GM18499 (cell line): Measurements from ENCODE around the gene KTN1.

Source experiments
- ATAC-seq: cut with Tn5 transposase; IDR thresholded peaks from one replicate; pipeline ENCODE4 v1.9.1; 2021; ENCODE audit warnings: moderate number of reproducible peaks; ENCODE audit not compliant: insufficient read depth, unreplicated experiment

The KTN1 gene

GRCh38 chr14:55707365-55707804, 127.4 kb downstream of the KTN1 start:
- ATAC-seq = no peak

GRCh38 chr14:55710506-55711041, 130.6 kb downstream of the KTN1 start:
- no peak for ATAC-seq

GRCh38 chr14:55711175-55711811, 131.3 kb downstream of the KTN1 start:
- no peak for ATAC-seq

GRCh38 chr14:55712491-55712890, 132.5 kb downstream of the KTN1 start:
- ATAC-seq = no peak

- ATAC-seq = no peak
Measured at GRCh38 chr14:55713486-55713885, 133.5 kb downstream of the KTN1 start.

GRCh38 chr14:55715889-55716288, 135.9 kb downstream of the KTN1 start:
- no peak for ATAC-seq

- no peak for ATAC-seq
Measured at GRCh38 chr14:55717621-55718020, 137.6 kb downstream of the KTN1 start.

GRCh38 chr14:55718551-55718950, 138.5 kb downstream of the KTN1 start:
- no peak for ATAC-seq

GRCh38 chr14:55720796-55721195, 140.8 kb downstream of the KTN1 start:
- no peak for ATAC-seq

GRCh38 chr14:55721353-55721752, 141.3 kb downstream of the KTN1 start:
- ATAC-seq = no peak

GRCh38 chr14:55722054-55722453, 142.0 kb downstream of the KTN1 start:
- no peak for ATAC-seq

GRCh38 chr14:55724736-55725135, 144.7 kb downstream of the KTN1 start:
- ATAC-seq = no peak

GRCh38 chr14:55730592-55731310, 150.7 kb downstream of the KTN1 start:
- ATAC-seq = no peak

- ATAC-seq = no peak
Measured at GRCh38 chr14:55731311-55731872, 151.4 kb downstream of the KTN1 start.

GRCh38 chr14:55731881-55732498, 152.0 kb downstream of the KTN1 start:
- ATAC-seq = no peak

- ATAC-seq = no peak
Measured at GRCh38 chr14:55733599-55733998, 153.6 kb downstream of the KTN1 start.
